H1 (cell line): ENCODE data around the gene TSKS. TPM values are rescaled to one million over a fixed set of nuclear protein-coding genes. Genes with fewer than 3 reads are reported as not detected.

ENCODE experiments used
- CTCF ChIA-PET: fragments of 300-600 bp; sonication (Branson Sonifier 250); formaldehyde crosslinking; loops from one replicate; lab custom pipeline; 2021; ENCODE audit not compliant: partially characterized antibody; lab: Charles Lee
- POLR2A ChIA-PET: fragments of 300-600 bp; sonication (Branson Sonifier 250); formaldehyde crosslinking; loops from one replicate; lab custom pipeline; 2021; ENCODE audit warnings: inconsistent platforms; ENCODE audit not compliant: partially characterized antibody; lab: Charles Lee
- DNase-seq, 2 experiments: peaks; one replicate each; pipeline versions ENCODE4 v3.0.0 to v3.0.0-alpha.2; 2010 to 2022; ENCODE audit warnings: low spot score in 2 of 2, low read depth in 1 of 2, mixed read lengths in 1 of 2
- FAIRE-seq: peaks from 2 replicates; lab custom pipeline; 2011; peaks lifted over from hg19 to GRCh38; lab: Jason Lieb, UNC
- H2AFZ ChIP-seq: 2 replicates; pipeline ENCODE4 v1.8.1; 2012; ENCODE audit warnings: low read length, inconsistent platforms
- H2AK5ac ChIP-seq: 2 replicates; pipeline ENCODE4 v1.6.1; 2013; ENCODE audit warnings: low read depth, low read length
- H2BK120ac ChIP-seq: replicated peaks from 2 replicates; pipeline ENCODE3; 2013; ENCODE audit warnings: low read depth, low read length, inconsistent platforms
- H2BK12ac ChIP-seq: 2 replicates; pipeline ENCODE4 v1.6.1; 2013; ENCODE audit warnings: low read depth, low read length
- H2BK15ac ChIP-seq: 2 replicates; pipeline ENCODE4 v1.6.1; 2013; ENCODE audit warnings: low read length
- H2BK20ac ChIP-seq: 2 replicates; pipeline ENCODE4 v1.6.1; 2013; ENCODE audit warnings: low read length
- H2BK5ac ChIP-seq: 2 replicates; pipeline ENCODE4 v1.6.1; 2013; ENCODE audit warnings: low read depth, low read length
- H3K14ac ChIP-seq: 2 replicates; pipeline ENCODE4 v1.6.1; 2013; ENCODE audit warnings: inconsistent platforms; ENCODE audit not compliant: insufficient read length
- H3K18ac ChIP-seq: 2 replicates; pipeline ENCODE4 v1.6.1; 2013; ENCODE audit warnings: low read length; ENCODE audit errors: extremely low read depth
- H3K23ac ChIP-seq: 2 replicates; pipeline ENCODE4 v1.6.1; 2013; ENCODE audit warnings: inconsistent platforms; ENCODE audit not compliant: insufficient read length
- H3K23me2 ChIP-seq: 2 replicates; pipeline ENCODE4 v1.6.1; 2013; ENCODE audit warnings: low read depth, low read length
- H3K27ac ChIP-seq: 2 replicates; pipeline ENCODE4 v1.6.1; 2011; ENCODE audit warnings: low read depth, low read length, inconsistent platforms
- H3K27me3 ChIP-seq, 4 experiments: replicated peaks in 1 of 4; 1 replicate in 1 of 4; 2 replicates in 3 of 4; pipeline versions ENCODE4 v1.6.1 to v1.8.1; 2011 to 2013; ENCODE audit warnings: low read length in 3 of 4, mild to moderate bottlenecking in 3 of 4, inconsistent platforms in 2 of 4, mixed read lengths in 2 of 4, moderate library complexity in 1 of 4; ENCODE audit not compliant: control insufficient read depth in 3 of 4, insufficient read depth in 3 of 4; ENCODE audit errors: extremely low read depth in 1 of 4
- H3K36me3 ChIP-seq, 4 experiments: 2 replicates each; pipeline versions ENCODE4 v1.6.1 to v1.8.1; 2011 to 2013; ENCODE audit warnings: mild to moderate bottlenecking in 4 of 4, low read length in 3 of 4, moderate library complexity in 2 of 4, control low read depth in 1 of 4, inconsistent platforms in 1 of 4; ENCODE audit not compliant: insufficient read depth in 4 of 4, control insufficient read depth in 2 of 4
- H3K4ac ChIP-seq: replicated peaks from 2 replicates; pipeline ENCODE3; 2013; ENCODE audit warnings: low read length, low read depth, mixed read lengths, inconsistent platforms; ENCODE audit not compliant: insufficient read length
- H3K4me1 ChIP-seq, 4 experiments: replicated peaks in 1 of 4; 1 replicate in 1 of 4; 2 replicates in 3 of 4; pipeline versions ENCODE4 v1.6.1 to v1.8.1; 2011 to 2013; ENCODE audit warnings: low read length in 3 of 4, inconsistent platforms in 2 of 4, mixed read lengths in 1 of 4; ENCODE audit not compliant: insufficient read depth in 4 of 4, control insufficient read depth in 3 of 4
- H3K4me2 ChIP-seq, 2 experiments: 2 replicates each; pipeline versions ENCODE4 v1.6.1 to v1.8.1; 2011 to 2013; ENCODE audit warnings: low read depth in 2 of 2, low read length in 2 of 2, control low read depth in 1 of 2, inconsistent platforms in 1 of 2, mild to moderate bottlenecking in 1 of 2; ENCODE audit not compliant: insufficient read depth in 1 of 2
- H3K4me3 ChIP-seq, 4 experiments: fragments of 200-600, 300-600 bp in 1 of 4; sonication (generic), shearing (Covaris generic), sonication (Bioruptor Twin) in 1 of 4; 2 replicates each; pipeline versions ENCODE4 v1.5.1 to v1.8.1; 2011 to 2016; ENCODE audit warnings: low read length in 4 of 4, low read depth in 3 of 4, control low read depth in 2 of 4, inconsistent platforms in 2 of 4, mild to moderate bottlenecking in 2 of 4, mixed read lengths in 1 of 4, moderate library complexity in 1 of 4; ENCODE audit not compliant: insufficient read depth in 2 of 4; ENCODE audit errors: extremely low read depth in 1 of 4
- H3K56ac ChIP-seq: replicated peaks from 2 replicates; pipeline ENCODE3; 2013; ENCODE audit warnings: low read depth, mild to moderate bottlenecking, mixed read lengths, low read length, inconsistent platforms; ENCODE audit not compliant: insufficient read length
- H3K79me1 ChIP-seq: 2 replicates; pipeline ENCODE4 v1.6.1; 2013; ENCODE audit warnings: low read depth, low read length, control low read depth
- H3K79me2 ChIP-seq, 2 experiments: 2 replicates each; pipeline versions ENCODE4 v1.6.1 to v1.8.1; 2012 to 2013; ENCODE audit warnings: low read length in 2 of 2, mild to moderate bottlenecking in 2 of 2, inconsistent platforms in 1 of 2; ENCODE audit not compliant: insufficient read depth in 2 of 2, control insufficient read depth in 1 of 2
- H3K9ac ChIP-seq, 4 experiments: replicated peaks in 1 of 4; 1 replicate in 1 of 4; 2 replicates in 3 of 4; pipeline versions ENCODE4 v1.6.1 to v1.8.1; 2011 to 2013; ENCODE audit warnings: low read depth in 3 of 4, low read length in 3 of 4, control low read depth in 2 of 4, mild to moderate bottlenecking in 2 of 4, moderate library complexity in 2 of 4, inconsistent platforms in 1 of 4; ENCODE audit errors: extremely low read depth in 1 of 4
- H3K9me3 ChIP-seq, 2 experiments: 2 replicates each; pipeline versions ENCODE4 v1.6.1 to v1.8.1; 2012 to 2013; ENCODE audit warnings: mild to moderate bottlenecking in 2 of 2, moderate library complexity in 2 of 2, control low read depth in 1 of 2, inconsistent platforms in 1 of 2, low read depth in 1 of 2, low read length in 1 of 2, mixed read lengths in 1 of 2; ENCODE audit not compliant: insufficient read depth in 2 of 2
- H4K20me1 ChIP-seq, 2 experiments: replicated peaks in 1 of 2; 2 replicates each; pipeline versions ENCODE3 to v1.8.1; 2011 to 2013; ENCODE audit warnings: inconsistent platforms in 2 of 2, low read length in 2 of 2, mild to moderate bottlenecking in 1 of 2; ENCODE audit not compliant: insufficient read depth in 2 of 2, control insufficient read depth in 1 of 2
- H4K5ac ChIP-seq: 2 replicates; pipeline ENCODE4 v1.6.1; 2013; ENCODE audit warnings: low read length, low read depth, mixed read lengths, inconsistent platforms; ENCODE audit not compliant: insufficient read length
- H4K8ac ChIP-seq: 2 replicates; pipeline ENCODE4 v1.8.0; 2013; ENCODE audit warnings: mild to moderate bottlenecking, moderate library complexity, low read length, inconsistent platforms; ENCODE audit not compliant: insufficient read depth; ENCODE audit errors: extremely low read depth
- H4K91ac ChIP-seq: replicated peaks from 2 replicates; pipeline ENCODE3; 2013; ENCODE audit warnings: low read length, mixed read lengths, inconsistent platforms; ENCODE audit not compliant: insufficient read length
- CBX5 ChIP-seq: fragments of 300-800, 300-1000 bp; sonication (generic); IDR thresholded peaks from 2 replicates; pipeline ENCODE4 v1.7.1; 2016; ENCODE audit warnings: antibody characterized with exemption, low read length, low read depth
- CBX8 ChIP-seq: fragments of 300-800, 300-1000 bp; sonication (generic); IDR thresholded peaks from 2 replicates; pipeline ENCODE4 v1.7.1; 2016; ENCODE audit warnings: low read depth, low read length, borderline replicate concordance
- CEBPB ChIP-seq: IDR thresholded peaks from 2 replicates; pipeline ENCODE4 v1.6.1; 2012; ENCODE audit warnings: low read depth, low read length
- CHD1 ChIP-seq: IDR thresholded peaks from 2 replicates; pipeline ENCODE4 v1.6.1; 2012; ENCODE audit warnings: low read depth, low read length, improper control_type of control experiment
- EZH2 ChIP-seq: fragments of 200-600 bp; sonication (generic); IDR thresholded peaks from 2 replicates; pipeline ENCODE4 v1.7.1; 2012; ENCODE audit warnings: low read depth, mild to moderate bottlenecking, moderate library complexity, low read length, inconsistent platforms; ENCODE audit not compliant: severe bottlenecking
- JUN ChIP-seq: IDR thresholded peaks from 2 replicates; pipeline ENCODE4 v1.6.1; 2011; ENCODE audit warnings: low read depth, mild to moderate bottlenecking, improper control_type of control experiment, low read length
- KDM5A ChIP-seq: fragments of 200-600 bp; IDR thresholded peaks from 2 replicates; pipeline ENCODE4 v1.7.1; 2012; ENCODE audit warnings: mild to moderate bottlenecking, low read length, inconsistent platforms, mixed read lengths
- PHF8 ChIP-seq: fragments of 200-600 bp; sonication (generic); conservative IDR thresholded peaks from 2 replicates; pipeline ENCODE4 v1.7.1; 2012; ENCODE audit warnings: low read depth, mild to moderate bottlenecking, inconsistent platforms, low read length, moderate library complexity
- POLR2A ChIP-seq, 2 experiments: IDR thresholded peaks; 1 replicate in 1 of 2; 2 replicates in 1 of 2; pipeline ENCODE4 v1.6.1; 2011; ENCODE audit warnings: low read depth in 2 of 2, low read length in 2 of 2, mild to moderate bottlenecking in 2 of 2; ENCODE audit errors: control extremely low read depth in 1 of 2
- POLR2AphosphoS5 ChIP-seq: IDR thresholded peaks from 2 replicates; pipeline ENCODE4 v1.6.1; 2011; ENCODE audit warnings: low read depth, low read length
- RBBP5 ChIP-seq: IDR thresholded peaks from 2 replicates; pipeline ENCODE4 v1.7.1; 2012; ENCODE audit warnings: low read depth, mild to moderate bottlenecking, inconsistent platforms, low read length, moderate library complexity, borderline replicate concordance
- SP4 ChIP-seq: IDR thresholded peaks from 2 replicates; pipeline ENCODE4 v1.6.1; 2012; ENCODE audit warnings: low read length, inconsistent platforms
- SRF ChIP-seq: IDR thresholded peaks from 2 replicates; pipeline ENCODE4 v1.6.1; 2011; ENCODE audit warnings: mild to moderate bottlenecking, low read depth, low read length, moderate library complexity
- ZNF274 ChIP-seq: IDR thresholded peaks from 2 replicates; pipeline ENCODE4 v1.7.0; 2012; ENCODE audit warnings: low read length, borderline replicate concordance; ENCODE audit errors: extremely low read depth
- WGBS, 2 experiments: shearing (Covaris generic) in 1 of 2; methylation state at CpG; one replicate each; pipeline versions ENCODE4 v1.1.6 to v1.1.7; 2013 to 2015; ENCODE audit warnings: low lambda C conversion rate in 2 of 2, mixed read lengths in 2 of 2, inconsistent platforms in 1 of 2, low coverage in 1 of 2, missing lambda C conversion rate in 1 of 2; ENCODE audit not compliant: insufficient replicate concordance in 2 of 2, insufficient coverage in 1 of 2, insufficient read length in 1 of 2; ENCODE audit errors: extremely low coverage in 1 of 2, missing lambda C conversion rate in 1 of 2; 5-methylcytosine and 5-hydroxymethylcytosine counted together
- polyA plus RNA-seq, 7 experiments: library from polyadenylated mRNA; depleted of rRNA in 3 of 7; stranded (reverse) in 5 of 7; unstranded in 2 of 7; fragments of >200 nt in 5 of 7; fragments of 200-250 nt in 2 of 7; gene quantifications; 1 replicate in 5 of 7; 2 replicates in 1 of 7; 4 replicates in 1 of 7; pipeline versions ENCODE4 v1.2.1 to v1.2.3, GENCODE V29; 2011 to 2013; ENCODE audit warnings: missing spikeins in 2 of 7, mixed read lengths in 2 of 7
- total RNA-seq: library from RNA; stranded (reverse); fragmentation: NEBNext Ultra II Directional; extraction: Animal tissue kit (Norgen Biotek cat#: 25700); gene quantifications from 2 replicates; pipeline ENCODE4 v1.2.1, GENCODE V29; 2021

The TSKS gene
- total and polyA plus RNA-seq, 2 of the 8 experiments (the other 6 are each of a cell fraction or from before 2014, with no cell fraction given) = 0.21 TPM; not detected in 1

DNA sequence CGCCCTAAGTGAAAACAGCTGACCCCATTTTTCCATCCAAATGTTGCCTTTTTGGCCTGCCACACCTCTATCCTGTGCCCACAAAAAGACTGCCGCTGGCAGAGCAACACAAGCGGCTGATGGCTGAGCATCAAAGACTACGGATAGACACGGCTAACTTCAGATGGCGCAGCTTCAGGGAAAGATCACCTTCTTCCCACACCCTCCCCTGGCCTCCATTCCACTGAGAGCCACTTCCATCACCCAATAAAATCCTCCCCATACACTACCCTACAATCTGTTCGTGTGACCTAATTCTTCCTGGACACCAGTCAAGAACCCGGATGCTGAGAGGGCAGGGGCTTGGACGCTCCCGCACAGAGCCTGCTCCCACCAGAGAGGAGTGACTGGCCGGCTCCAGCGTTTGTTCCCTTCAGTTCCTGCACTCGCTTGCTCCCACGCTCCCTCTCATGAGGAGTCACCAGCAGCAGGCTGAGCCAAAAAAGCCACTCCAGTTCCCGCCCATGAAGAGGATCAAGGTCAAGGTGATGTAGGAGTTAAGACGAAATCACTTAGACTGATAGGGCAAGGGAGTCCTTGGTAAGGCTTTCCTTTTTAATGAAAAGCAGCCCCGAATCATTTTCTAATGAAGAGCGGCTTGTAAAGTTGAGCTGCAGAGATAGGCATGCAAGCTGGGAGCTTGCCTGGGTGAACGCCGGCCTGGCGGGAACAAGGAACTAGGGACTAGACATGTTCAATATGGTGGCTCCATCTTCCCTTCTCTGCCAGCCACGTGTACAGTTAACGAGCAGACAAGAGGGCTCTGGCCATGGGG is 35.7 kb downstream of the TSKS start:
- no peaks in the 10 kb centered on the region for H3K23me2 ChIP-seq
- no peak overlapping the region for H3K4me3 ChIP-seq
- no peak overlapping the region for H3K56ac ChIP-seq
- H2BK15ac ChIP-seq = no peak overlapping the region
- no peaks in the 10 kb centered on the region for H3K79me1 ChIP-seq
- FAIRE-seq (no peak), DNase-seq (no peak)
- no peak overlapping the region for H2BK12ac ChIP-seq
- H3K14ac ChIP-seq = no peak overlapping the region
- no peaks in the 10 kb centered on the region for H3K4me1 ChIP-seq
- H2AK5ac ChIP-seq = no peak overlapping the region
- no peak overlapping the region for H3K4me2 ChIP-seq
- H3K27ac ChIP-seq = no peak overlapping the region
- H3K4ac ChIP-seq = no peak overlapping the region
- H3K27me3 ChIP-seq = no peaks in the 10 kb centered on the region
- no peaks in the 10 kb centered on the region for H3K79me2 ChIP-seq
- H3K9ac ChIP-seq = no peak overlapping the region
- CTCF ChIA-PET = interaction anchor here (1.0 to 2.8 kb wide), 2 partner anchors 10 to 24 kb away, joined by 3 to 21 read pairs; no protein-coding TSS in a partner anchor
- no peak overlapping the region for H2AFZ ChIP-seq
- H3K36me3 ChIP-seq = no peaks in the 10 kb centered on the region
- H4K8ac ChIP-seq = no peak overlapping the region
- no peak overlapping the region for H2BK120ac ChIP-seq
- POLR2A ChIA-PET = interaction anchor here (0.7 to 1.8 kb wide), 4 partner anchors 9 to 92 kb away, joined by 3 to 7 read pairs (median 4); no protein-coding TSS in a partner anchor
- H4K91ac ChIP-seq = no peak overlapping the region
- H4K5ac ChIP-seq = no peak overlapping the region
- WGBS, 2 experiments = 87% methylated on average over 23 of the region's 23 CpGs; no CpG with 5 or more reads in 1 of the 2 experiments
- no peaks in the 10 kb centered on the region for H3K9me3 ChIP-seq
- no peak overlapping the region for H3K23ac ChIP-seq
- no peak overlapping the region for H2BK20ac ChIP-seq
- H2BK5ac ChIP-seq = no peak overlapping the region
- no peak overlapping the region for H3K18ac ChIP-seq
- no peaks in the 10 kb centered on the region for H4K20me1 ChIP-seq
- no peak for TF ChIP-seq CEBPB
- no peak for TF ChIP-seq CBX8
- TF ChIP-seq POLR2A (IDR thresholded peaks at IDR 0.05; ENCODE audit: control extremely low read depth in 1 of 2, low read depth in 2 of 2, low read length in 2 of 2) = no peak
- no peak for TF ChIP-seq EZH2
- no peak for TF ChIP-seq RBBP5
- no peak for TF ChIP-seq KDM5A
- no peak for TF ChIP-seq JUN
- TF ChIP-seq CBX5 = no peak
- TF ChIP-seq CHD1 = no peak
- TF ChIP-seq ZNF274 = no peak
- no peak for TF ChIP-seq SRF
- TF ChIP-seq POLR2AphosphoS5 = no peak
- no peak for TF ChIP-seq PHF8
- no peak for TF ChIP-seq SP4
